Esophagus muscularis mucosa (tissue), 4 donors: ENCODE results near the gene RAB11FIP4. TPM values are rescaled to one million over a fixed set of nuclear protein-coding genes. Genes with fewer than 3 reads are reported as not detected.

Experiments
- DNase-seq: peaks from one replicate; pipeline ENCODE4 v3.0.0-alpha.2; 2017; ENCODE audit errors: extremely low spot score
- H3K27ac ChIP-seq, 4 donors: fragments of 200-600 bp; sonication (generic); replicated peaks in 1 of 4; 1 replicate in 3 of 4; 2 replicates in 1 of 4; pipeline ENCODE4 v1.5.1; 2016 to 2019; ENCODE audit warnings: mild to moderate bottlenecking in 1 of 4
- H3K27me3 ChIP-seq, 4 donors: fragments of 200-600 bp; sonication (generic); one replicate each; pipeline versions ENCODE4 v1.5.1 to v1.6.0; 2016 to 2019
- H3K36me3 ChIP-seq, 4 donors: fragments of 200-600 bp; sonication (generic); one replicate each; pipeline ENCODE4 v1.5.1; 2016 to 2019
- H3K4me1 ChIP-seq, 4 donors: fragments of 200-600 bp; sonication (generic); one replicate each; pipeline ENCODE4 v1.5.1; 2016 to 2019
- H3K4me3 ChIP-seq, 4 donors: fragments of 200-600 bp; sonication (generic); 1 replicate in 2 of 4; 2 replicates in 2 of 4; pipeline ENCODE4 v1.5.1; 2016 to 2019; ENCODE audit warnings: mild to moderate bottlenecking in 4 of 4, moderate library complexity in 1 of 4
- H3K9me3 ChIP-seq, 4 donors: fragments of 200-600 bp; sonication (generic); 1 replicate in 3 of 4; 2 replicates in 1 of 4; pipeline ENCODE4 v1.5.1; 2016 to 2019
- EP300 ChIP-seq: sonication (generic); formaldehyde crosslinking; IDR thresholded peaks from one replicate; pipeline ENCODE4 v1.6.1; 2017; ENCODE audit warnings: antibody characterized with exemption
- POLR2A ChIP-seq: fragments of 450-650 bp; IDR thresholded peaks from one replicate; pipeline ENCODE4 v1.6.1; 2017; ENCODE audit warnings: antibody characterized with exemption, moderate library complexity, mild to moderate bottlenecking, low read depth
- POLR2AphosphoS5 ChIP-seq, 2 donors: sonication (generic); formaldehyde crosslinking; IDR thresholded peaks; one replicate each; pipeline ENCODE4 v1.6.1; 2017; ENCODE audit warnings: antibody characterized with exemption in 2 of 2
- WGBS: methylation state at CpG from one replicate; pipeline ENCODE4 v1.1.5; 2018; 5-methylcytosine and 5-hydroxymethylcytosine counted together
- intact Hi-C: fragments of 100-400 bp; cut with DNase I; formaldehyde crosslinking; loops from one replicate; pipeline ENCODE4 v1.15.1; 2023
- total RNA-seq, 4 donors: library from RNA; depleted of rRNA; stranded (reverse); fragments of >200 nt; gene quantifications; one replicate each; pipeline versions ENCODE4 v1.1.0 to v1.2.1, GENCODE V29; 2016
- TF ChIP-seq, protein P1 (sequence below), 3 experiments: fragments of 200-600 bp in 2 of 3; fragments of 450-650 bp in 1 of 3; sonication (generic) in 2 of 3; IDR thresholded peaks; one replicate each; pipeline ENCODE4 v1.5.1; 2017 to 2019; ENCODE audit warnings: antibody characterized with exemption in 3 of 3, mild to moderate bottlenecking in 2 of 3, moderate library complexity in 1 of 3

RAB11FIP4 gene
- total RNA-seq, 4 donors from 2014 or later = 0.75 to 2.3 (median 1.7) TPM

DNA sequence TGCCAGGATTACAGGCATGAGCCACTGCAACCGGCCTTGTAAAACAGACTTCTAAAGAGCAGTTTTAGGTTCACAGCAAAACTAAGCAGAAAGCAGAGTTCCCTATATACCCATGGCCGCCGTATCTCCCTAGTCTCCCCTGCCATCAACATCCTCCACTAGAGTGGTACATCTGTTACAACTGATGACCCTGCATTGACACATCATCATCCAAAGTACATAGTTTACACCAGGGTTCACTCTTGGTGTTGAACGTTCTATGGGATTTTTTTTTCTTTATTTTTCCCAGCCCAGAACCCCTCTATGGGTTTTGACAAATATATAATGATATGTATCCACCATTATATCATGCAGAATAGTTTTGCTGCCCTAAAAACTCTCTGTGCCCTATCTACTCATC, 155.2 kb downstream of the RAB11FIP4 start:
- no peaks in the 10 kb centered on the region for H3K36me3 ChIP-seq
- H3K27ac ChIP-seq = no peak overlapping the region
- intact Hi-C loops = no loop called here
- no peak overlapping the region for H3K4me3 ChIP-seq
- WGBS = 74% methylated on average over 4 of the region's 4 CpGs
- peaks cover 5 to 20% (median 15%) of the 10 kb centered on the region in 4 donors for H3K4me1 ChIP-seq
- TF ChIP-seq EP300 (no peak), POLR2AphosphoS5 (IDR thresholded peaks at IDR 0.05) (no peak), POLR2A (no peak)
- TF ChIP-seq, protein P1, sequence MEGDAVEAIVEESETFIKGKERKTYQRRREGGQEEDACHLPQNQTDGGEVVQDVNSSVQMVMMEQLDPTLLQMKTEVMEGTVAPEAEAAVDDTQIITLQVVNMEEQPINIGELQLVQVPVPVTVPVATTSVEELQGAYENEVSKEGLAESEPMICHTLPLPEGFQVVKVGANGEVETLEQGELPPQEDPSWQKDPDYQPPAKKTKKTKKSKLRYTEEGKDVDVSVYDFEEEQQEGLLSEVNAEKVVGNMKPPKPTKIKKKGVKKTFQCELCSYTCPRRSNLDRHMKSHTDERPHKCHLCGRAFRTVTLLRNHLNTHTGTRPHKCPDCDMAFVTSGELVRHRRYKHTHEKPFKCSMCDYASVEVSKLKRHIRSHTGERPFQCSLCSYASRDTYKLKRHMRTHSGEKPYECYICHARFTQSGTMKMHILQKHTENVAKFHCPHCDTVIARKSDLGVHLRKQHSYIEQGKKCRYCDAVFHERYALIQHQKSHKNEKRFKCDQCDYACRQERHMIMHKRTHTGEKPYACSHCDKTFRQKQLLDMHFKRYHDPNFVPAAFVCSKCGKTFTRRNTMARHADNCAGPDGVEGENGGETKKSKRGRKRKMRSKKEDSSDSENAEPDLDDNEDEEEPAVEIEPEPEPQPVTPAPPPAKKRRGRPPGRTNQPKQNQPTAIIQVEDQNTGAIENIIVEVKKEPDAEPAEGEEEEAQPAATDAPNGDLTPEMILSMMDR (IDR thresholded peaks at IDR 0.05) = no peak
- DNase-seq = no peak
- H3K9me3 ChIP-seq = no peaks in the 10 kb centered on the region
- H3K27me3 ChIP-seq = no peaks in the 10 kb centered on the region

DNA sequence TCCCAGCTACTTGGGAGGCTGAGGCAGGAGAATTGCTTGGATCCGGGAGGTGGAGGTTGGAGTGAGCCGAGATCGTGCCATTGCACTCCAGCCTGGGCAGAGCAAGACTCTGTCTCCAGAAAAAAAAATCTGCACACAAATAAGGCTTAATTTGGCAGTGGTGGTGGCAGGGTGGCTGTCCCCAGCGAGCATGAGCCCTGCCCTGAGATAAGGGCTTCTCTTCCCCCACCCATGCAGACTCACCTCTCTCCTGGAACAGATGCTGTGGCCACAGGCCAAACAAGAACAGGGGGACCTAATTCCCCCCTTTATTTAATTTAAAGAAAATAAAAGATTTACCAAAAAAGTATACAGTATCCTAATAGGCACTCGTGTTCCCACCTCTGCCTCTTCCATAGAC, 157.2 kb downstream of the RAB11FIP4 start:
- Histone ChIP-seq H3K9me3 (no peaks in the 10 kb centered on the region), H3K27ac (peak overlapping the region; percentile 85 to 95 (median 92)), H3K4me3 (peak overlapping the region; percentile 81 to 98 (median 91)), H3K4me1 (peaks cover 5 to 20% (median 15%) of the 10 kb centered on the region in 4 donors), H3K27me3 (no peaks in the 10 kb centered on the region), H3K36me3 (no peaks in the 10 kb centered on the region)
- DNase-seq = no peak
- WGBS = 47% methylated on average over 5 of the region's 5 CpGs
- TF ChIP-seq, protein P1 (IDR thresholded peaks at IDR 0.05) = no peak
- no peak for TF ChIP-seq POLR2A
- intact Hi-C loops = no loop called here

DNA sequence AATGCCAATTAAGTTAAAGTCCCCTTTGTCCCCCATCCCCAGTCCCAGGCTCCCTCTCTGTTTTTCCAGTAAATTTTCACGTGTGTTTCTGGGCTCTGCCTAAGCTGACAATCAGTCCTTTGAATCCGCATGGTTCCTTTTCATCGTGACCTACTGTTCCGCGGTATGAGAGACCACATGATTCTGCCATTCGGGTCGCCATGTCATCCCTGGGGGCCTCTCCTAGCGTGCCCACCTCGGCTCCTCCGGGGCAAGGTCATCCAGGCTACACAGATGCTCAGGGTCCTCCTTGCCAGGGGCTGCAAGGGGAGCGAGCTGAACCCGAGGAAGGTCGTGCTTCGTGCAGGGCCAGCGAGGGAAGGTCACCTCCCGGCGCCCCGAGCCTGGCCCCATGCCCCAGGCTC, 157.6 kb downstream of the RAB11FIP4 start:
- WGBS = under 1% methylated on average over 18 of the region's 18 CpGs

DNA sequence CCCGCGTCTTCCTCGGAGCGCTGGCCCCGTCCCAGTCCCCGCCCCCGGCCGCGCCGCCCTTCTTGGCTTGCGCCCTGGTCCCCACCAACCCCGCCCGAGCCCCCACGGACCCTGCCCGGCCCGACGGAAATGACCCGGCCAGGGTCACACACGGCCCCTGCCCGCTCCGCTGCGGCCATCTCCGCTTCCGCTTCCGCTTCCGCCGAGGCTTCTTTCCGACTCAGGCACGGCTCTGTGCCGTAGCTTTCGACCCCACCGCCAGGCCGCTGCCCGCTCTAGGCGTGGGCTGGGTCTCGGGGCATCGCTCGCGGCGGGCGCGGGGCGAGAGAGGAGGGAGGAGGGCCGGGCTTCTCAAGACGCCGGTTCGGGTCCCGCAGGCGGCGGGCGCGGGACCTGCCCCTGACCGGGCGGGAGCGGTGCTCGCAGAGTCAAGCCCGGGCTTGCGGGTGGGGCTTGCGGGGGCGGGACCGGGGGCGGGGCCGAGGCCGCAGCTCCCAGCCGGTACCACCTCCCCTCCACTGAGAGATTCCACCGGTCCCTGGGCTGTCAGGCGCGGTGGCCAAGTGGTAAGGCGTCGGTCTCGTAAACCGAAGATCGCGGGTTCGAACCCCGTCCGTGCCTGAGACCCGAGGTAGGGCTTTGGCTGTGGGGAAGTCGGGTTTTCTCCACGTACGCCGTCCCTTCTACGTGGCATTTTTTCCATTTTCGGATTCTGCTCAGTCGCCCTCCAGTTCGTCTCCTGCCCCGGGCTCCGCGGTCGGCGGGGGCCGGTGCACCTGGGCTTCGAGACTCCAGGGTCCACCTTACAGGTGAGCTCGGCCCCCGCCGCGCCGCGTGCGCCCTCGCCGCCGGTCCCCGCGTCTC, 158.3 kb downstream of the RAB11FIP4 start:
- Histone ChIP-seq H3K36me3 (no peaks in the 10 kb centered on the region), H3K4me3 (peak overlapping the region; percentile 81 to 98 (median 91)), H3K4me1 (peaks cover 5 to 20% (median 15%) of the 10 kb centered on the region in 4 donors), H3K27ac (peak overlapping the region; percentile 85 to 95 (median 92)), H3K27me3 (no peaks in the 10 kb centered on the region), H3K9me3 (no peaks in the 10 kb centered on the region)
- DNase-seq = peak; percentile 98
- TF ChIP-seq EP300 (no peak), POLR2A (no peak), POLR2AphosphoS5 (IDR thresholded peaks at IDR 0.05) (peak; percentile 72 to 84)
- TF ChIP-seq, protein P1 (IDR thresholded peaks at IDR 0.05) = no peak
- intact Hi-C loops = no loop called here
- 1% methylated on average over 56 of the region's 105 CpGs for WGBS

More for the DNA sequence above, 157.6 kb downstream of the RAB11FIP4 start:
- peak in 1 of 2 donors; percentile 5 for TF ChIP-seq POLR2AphosphoS5 (IDR thresholded peaks at IDR 0.05)
- TF ChIP-seq, protein P1 (IDR thresholded peaks at IDR 0.05) = no peak
- no peaks in the 10 kb centered on the region for H3K36me3 ChIP-seq
- peaks cover 5 to 20% (median 15%) of the 10 kb centered on the region in 4 donors for H3K4me1 ChIP-seq
- DNase-seq = no peak
- H3K9me3 ChIP-seq = no peaks in the 10 kb centered on the region
- no peaks in the 10 kb centered on the region for H3K27me3 ChIP-seq
- H3K27ac ChIP-seq = peak overlapping the region; percentile 85 to 95 (median 92)
- intact Hi-C loops = no loop called here
- H3K4me3 ChIP-seq = peak overlapping the region; percentile 81 to 98 (median 91)
